ENCODE data around the gene ACTRT2. TPM values are rescaled to one million over a fixed set of nuclear protein-coding genes. Genes with fewer than 3 reads are reported as not detected.

ACTRT2 gene
- total RNA-seq, 1 experiment from 2014 or later: not detected

DNA sequence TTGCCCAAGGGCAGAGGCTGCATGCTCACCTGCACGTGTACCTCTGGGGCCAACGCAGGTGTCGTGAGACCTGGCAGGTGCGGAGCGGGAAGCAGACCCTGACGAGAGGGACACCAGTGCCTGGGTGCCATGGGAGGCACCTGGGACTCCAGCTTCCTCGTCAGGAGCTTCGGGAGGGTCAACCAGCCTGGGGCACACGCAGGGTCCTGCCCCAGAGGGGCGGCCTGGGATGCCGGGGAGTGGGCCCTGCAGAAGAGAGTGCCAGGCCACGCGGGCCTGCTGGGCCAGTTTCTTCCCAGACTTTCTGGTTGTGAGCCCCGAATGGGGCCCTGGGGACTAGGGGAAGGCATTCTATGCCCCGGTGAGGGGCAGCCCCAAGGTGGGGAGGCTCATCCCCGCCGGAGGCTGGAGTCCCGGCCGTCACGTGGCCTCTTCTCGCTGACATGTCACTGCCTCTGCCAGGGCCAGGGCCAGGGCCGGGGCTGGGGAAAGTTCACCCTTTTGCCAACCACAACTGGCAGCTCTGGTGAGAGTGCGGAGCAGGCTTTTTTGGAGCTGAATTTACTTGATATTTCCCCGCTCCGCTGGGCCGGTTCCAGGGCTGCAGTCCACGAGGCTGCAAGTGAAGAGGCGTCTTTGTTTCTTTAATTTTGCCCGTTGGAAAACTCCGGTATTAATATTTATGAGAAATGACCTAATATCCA, 38.5 kb upstream of the ACTRT2 start:
- H3K27ac Mint-ChIP-seq: no peak overlapping the region
- H3K36me3 Mint-ChIP-seq (ENCODE audit: insufficient read depth in 1 of 3, low read depth in 3 of 3): peaks cover 0 to 18% (median 3%) of the 10 kb centered on the region in 3 experiments; a peak in 3 of 7 replicates

More for the DNA sequence above, 38.5 kb upstream of the ACTRT2 start:
- Histone ChIP-seq H3K4me1 (ENCODE audit: insufficient read depth, low read length) (no peaks in the 10 kb centered on the region), H4K20me1 (ENCODE audit: control insufficient read depth, insufficient read depth, insufficient read length) (no peaks in the 10 kb centered on the region), H3K27ac (ENCODE audit: insufficient read length, low read depth, low read length) (no peak overlapping the region), H2BK120ac (ENCODE audit: low read depth, low read length, poor library complexity, severe bottlenecking) (no peak overlapping the region), H2AK5ac (ENCODE audit: insufficient read length, low read length) (no peak overlapping the region), H3K18ac (ENCODE audit: insufficient read length, low read depth, low read length) (no peak overlapping the region), H2BK20ac (ENCODE audit: low read depth, low read length, poor library complexity, severe bottlenecking) (no peak overlapping the region), H3K9ac (ENCODE audit: extremely low read depth, insufficient read length, low read length) (no peak overlapping the region), H3K23me2 (ENCODE audit: insufficient read length, low read depth, low read length, poor library complexity, severe bottlenecking) (no peaks in the 10 kb centered on the region), H4K8ac (replicated peaks; ENCODE audit: insufficient read length, low read depth, low read length) (no peak overlapping the region), H2BK12ac (ENCODE audit: insufficient read length, low read depth, low read length) (no peak overlapping the region), H4K91ac (ENCODE audit: insufficient read length, low read depth, low read length) (no peak overlapping the region), H4K5ac (ENCODE audit: insufficient read length, low read depth, low read length) (no peak overlapping the region), H3K9me3 (ENCODE audit: control insufficient read depth, low read depth, low read length) (peaks cover 70% of the 10 kb centered on the region), H3K79me1 (ENCODE audit: insufficient read depth, low read depth, low read length, poor library complexity, severe bottlenecking) (no peaks in the 10 kb centered on the region), H2AFZ (ENCODE audit: low read length) (no peak overlapping the region), H3T11ph (ENCODE audit: low read length) (no peak overlapping the region), H3K79me2 (ENCODE audit: insufficient read depth, low read length) (no peaks in the 10 kb centered on the region), H3K27me3 (ENCODE audit: insufficient read depth, low read length) (no peaks in the 10 kb centered on the region), H3K4ac (ENCODE audit: low read depth, low read length) (no peak overlapping the region), H2BK15ac (ENCODE audit: low read depth, low read length) (no peak overlapping the region), H3K56ac (ENCODE audit: insufficient read length, low read depth, low read length) (no peak overlapping the region), H3K14ac (ENCODE audit: insufficient read depth, low read length) (no peak overlapping the region), H3K23ac (ENCODE audit: insufficient read length, low read depth, low read length) (no peak overlapping the region), H2BK5ac (ENCODE audit: insufficient read length, low read length) (no peak overlapping the region), H3K4me2 (ENCODE audit: insufficient read depth, insufficient read length, low read length) (no peak overlapping the region)
- WGBS (ENCODE audit: extremely low coverage, insufficient read length, low lambda C conversion rate): no CpG with 5 or more reads among the region's 30 CpGs
- Mint-ChIP-seq H3K27me3 (ENCODE audit: low read depth) (peaks cover 9% of the 10 kb centered on the region), H3K4me1 (peaks cover 0 to 5% of the 10 kb centered on the region in 2 experiments; a peak in 1 of 4 replicates), H3K4me3 (no peak overlapping the region), H3K9me3 (peaks cover 9 to 53% of the 10 kb centered on the region in 2 experiments; a peak in 4 of 5 replicates)
- TF ChIP-seq, protein P1, sequence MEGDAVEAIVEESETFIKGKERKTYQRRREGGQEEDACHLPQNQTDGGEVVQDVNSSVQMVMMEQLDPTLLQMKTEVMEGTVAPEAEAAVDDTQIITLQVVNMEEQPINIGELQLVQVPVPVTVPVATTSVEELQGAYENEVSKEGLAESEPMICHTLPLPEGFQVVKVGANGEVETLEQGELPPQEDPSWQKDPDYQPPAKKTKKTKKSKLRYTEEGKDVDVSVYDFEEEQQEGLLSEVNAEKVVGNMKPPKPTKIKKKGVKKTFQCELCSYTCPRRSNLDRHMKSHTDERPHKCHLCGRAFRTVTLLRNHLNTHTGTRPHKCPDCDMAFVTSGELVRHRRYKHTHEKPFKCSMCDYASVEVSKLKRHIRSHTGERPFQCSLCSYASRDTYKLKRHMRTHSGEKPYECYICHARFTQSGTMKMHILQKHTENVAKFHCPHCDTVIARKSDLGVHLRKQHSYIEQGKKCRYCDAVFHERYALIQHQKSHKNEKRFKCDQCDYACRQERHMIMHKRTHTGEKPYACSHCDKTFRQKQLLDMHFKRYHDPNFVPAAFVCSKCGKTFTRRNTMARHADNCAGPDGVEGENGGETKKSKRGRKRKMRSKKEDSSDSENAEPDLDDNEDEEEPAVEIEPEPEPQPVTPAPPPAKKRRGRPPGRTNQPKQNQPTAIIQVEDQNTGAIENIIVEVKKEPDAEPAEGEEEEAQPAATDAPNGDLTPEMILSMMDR (conservative IDR thresholded peaks at IDR 0.05): no peak
- no peak for DNase-seq
